Femur (tissue), 1 donor: ENCODE results near the gene KLHDC1.

Experiments used
- DNase-seq: peaks from one replicate; pipeline ENCODE4 v3.0.0-alpha.2; 2017

KLHDC1 gene

GRCh38 chr14:49792618-49793017 lies 99.7 kb downstream of the KLHDC1 start:
- no peak for DNase-seq

GRCh38 chr14:49796025-49796424 lies 103.1 kb downstream of the KLHDC1 start:
- no peak for DNase-seq
